Measurements from ENCODE around the gene PAX6. TPM values are rescaled to one million over a fixed set of nuclear protein-coding genes. Genes with fewer than 3 reads are reported as not detected.
A peak's percentile ranks its signal among the peaks of the same experiment; 100 is the strongest.

Gene PAX6
- total RNA-seq, 1 experiment from 2014 or later: 2.3 TPM

- no peak for DNase-seq (ENCODE audit: low spot score)
Measured at GRCh38 chr11:31822175-31822926, 11.2 kb upstream of the PAX6 start.

DNA sequence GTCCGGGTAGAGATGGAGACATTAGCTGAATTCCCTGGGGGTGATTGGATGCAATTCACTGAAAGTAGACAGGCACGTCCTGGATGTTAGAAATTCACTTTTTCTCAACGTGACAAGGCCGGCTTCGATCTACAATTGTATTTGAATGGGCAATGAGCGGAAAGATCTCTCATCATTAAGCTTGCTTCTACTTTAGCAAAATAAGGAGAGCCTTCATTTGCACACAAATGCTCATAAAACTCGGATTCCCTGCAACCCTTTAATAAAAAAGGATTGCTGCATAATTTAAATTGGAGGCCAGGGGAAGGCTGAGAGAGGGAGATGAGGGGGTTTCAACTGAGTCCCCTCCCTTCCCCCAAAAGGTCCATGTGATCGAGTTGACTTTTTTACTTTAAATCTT is 10.6 kb upstream of the PAX6 start:
- DNase-seq (ENCODE audit: low spot score): no peak

GRCh38 chr11:31821235-31821764 is 10.2 kb upstream of the PAX6 start:
- DNase-seq (ENCODE audit: low spot score): no peak

DNA sequence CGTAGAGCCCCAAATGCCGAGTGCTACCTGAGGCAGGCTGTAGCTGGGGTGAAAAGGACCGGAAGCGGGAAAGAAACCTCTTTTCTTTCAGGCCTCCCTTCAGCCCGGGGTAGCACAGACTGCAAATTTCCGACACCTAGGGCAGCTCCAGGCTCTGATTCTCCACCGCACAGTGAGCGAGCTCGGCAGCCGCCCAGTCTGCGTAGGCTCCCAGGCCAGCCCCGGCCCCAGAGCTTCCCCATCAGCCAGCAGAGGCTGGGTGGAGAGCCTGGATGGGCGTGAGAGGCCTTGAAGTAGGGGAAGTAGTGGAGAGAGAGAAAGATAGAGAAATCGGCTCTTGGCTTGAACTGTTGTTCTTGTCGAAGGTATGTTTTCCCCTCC is 9.3 kb upstream of the PAX6 start:
- DNase-seq (ENCODE audit: low spot score): no peak

DNA sequence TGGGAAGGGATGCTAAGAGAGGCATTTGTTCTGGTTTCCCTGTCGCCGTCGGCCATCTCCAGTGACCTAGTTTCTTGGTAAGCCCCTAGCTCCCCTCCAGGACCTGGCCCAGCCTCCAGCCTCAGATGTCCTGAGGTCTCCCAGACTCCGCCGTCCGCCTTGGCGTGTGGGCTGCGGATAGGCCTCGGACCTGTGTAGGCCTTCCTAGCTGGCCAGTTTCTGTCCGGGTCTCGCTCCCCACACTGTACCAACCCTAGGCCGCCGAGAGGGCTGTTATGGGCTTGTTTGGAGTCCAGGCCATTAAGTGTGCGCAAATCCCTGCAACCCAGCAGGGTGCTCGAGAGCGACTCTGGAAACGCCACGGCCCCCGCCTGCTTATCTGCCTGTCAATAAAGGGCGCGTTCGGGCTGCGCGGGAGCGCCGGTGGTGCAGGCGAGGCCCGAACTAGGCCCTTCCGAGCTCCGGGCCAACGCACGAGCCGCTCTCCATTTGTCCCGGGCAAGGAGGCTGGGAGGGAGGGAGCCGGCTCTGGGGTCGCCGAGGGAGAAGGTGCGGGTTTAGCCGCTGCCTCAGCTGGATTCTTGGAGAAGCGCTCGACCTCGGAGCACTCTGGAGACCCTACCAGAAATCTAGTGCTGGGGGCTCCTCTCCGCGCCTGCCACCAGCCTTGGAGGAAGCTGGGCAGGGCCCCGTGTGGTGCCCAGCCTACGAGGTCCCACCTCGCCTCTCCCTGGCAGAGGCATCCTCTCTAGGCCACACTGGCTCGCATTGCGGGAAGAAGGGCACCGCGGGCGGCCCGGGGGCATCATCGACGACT is 8.7 kb upstream of the PAX6 start:
- DNase-seq (ENCODE audit: low spot score): no peak

DNA sequence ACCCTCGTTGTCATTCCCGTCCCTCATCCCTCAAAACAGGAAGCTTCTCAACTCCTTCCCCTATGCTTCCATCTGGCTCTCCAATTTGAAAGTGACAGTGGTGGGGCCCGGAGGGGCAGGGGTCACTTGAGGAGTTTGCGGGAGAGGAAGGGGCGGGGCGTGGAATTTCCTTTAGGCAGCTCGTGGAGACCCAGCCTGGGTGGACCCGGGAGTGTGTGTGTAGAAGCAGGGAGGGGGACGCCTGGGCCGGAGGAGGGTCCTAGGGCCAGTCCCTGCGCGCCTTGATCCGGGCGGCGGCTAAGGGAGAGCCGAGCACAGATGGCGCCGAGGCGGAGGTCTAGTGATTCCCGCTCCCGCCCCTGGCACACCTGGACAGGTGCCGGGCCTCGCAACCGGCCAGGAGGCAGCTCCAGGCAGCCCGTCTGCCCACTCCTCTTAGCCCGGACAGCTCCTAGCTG is 7.8 kb upstream of the PAX6 start:
- no peak for DNase-seq (ENCODE audit: low spot score)

DNA sequence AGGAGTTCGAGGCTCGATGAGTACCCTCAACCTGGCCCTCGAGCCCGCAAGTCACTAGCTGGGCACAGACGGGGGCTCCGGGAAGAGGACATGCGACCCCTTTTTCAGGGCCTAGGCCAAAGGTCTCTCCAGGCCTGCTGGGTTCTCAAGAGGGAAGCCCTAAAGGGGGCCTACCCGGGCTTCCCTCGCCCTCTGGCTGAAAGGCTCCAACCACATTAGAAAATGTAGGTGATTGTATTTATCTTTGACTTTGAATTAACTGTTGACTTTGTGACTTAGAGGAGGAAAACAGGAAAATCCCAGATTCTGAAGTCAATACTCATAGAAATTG is 7.3 kb upstream of the PAX6 start:
- no peak for DNase-seq (ENCODE audit: low spot score)

DNA sequence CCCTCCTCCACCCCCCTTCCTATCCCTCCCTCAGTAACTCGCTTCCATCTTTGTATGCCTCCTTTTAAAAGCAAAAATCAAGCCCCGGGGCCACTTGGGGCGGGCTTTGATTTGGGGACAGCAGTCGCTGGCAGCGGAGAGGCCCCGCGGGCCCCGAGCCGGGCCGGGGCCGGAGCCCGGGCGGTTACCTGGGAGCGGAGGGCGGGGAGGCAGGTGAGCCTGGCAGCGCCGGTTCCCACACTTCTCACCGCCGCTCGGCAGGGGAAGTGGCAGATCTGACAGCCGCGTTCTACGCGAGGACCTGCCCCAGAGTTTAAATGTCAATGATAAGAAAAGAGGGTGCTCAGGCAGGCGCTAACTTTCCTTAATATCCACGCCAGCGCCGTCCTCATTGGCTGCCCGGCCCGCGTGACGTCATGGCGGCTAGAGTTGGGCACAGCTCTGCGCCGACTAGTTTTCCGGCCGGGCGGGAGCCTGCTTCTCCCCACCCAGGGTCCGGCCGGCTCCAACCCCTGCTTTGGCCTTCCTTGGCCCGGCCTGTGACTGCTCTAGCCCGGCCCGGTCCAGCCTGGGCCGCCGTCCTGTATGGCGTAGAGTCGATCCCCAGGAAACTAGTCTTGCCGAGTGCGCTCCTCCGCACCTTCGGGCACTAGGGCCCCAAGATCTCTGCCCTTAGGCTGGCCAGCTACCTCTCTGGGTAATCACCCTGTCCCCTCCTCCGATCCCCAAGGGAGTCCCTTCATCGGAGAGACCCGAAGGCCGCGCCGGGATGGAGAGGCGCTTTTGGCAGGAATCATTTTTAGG is 6.7 kb upstream of the PAX6 start:
- DNase-seq (ENCODE audit: low spot score): no peak

GRCh38 chr11:31817054-31817620 is 6.0 kb upstream of the PAX6 start:
- peak; percentile 5 for DNase-seq (ENCODE audit: low spot score)

DNA sequence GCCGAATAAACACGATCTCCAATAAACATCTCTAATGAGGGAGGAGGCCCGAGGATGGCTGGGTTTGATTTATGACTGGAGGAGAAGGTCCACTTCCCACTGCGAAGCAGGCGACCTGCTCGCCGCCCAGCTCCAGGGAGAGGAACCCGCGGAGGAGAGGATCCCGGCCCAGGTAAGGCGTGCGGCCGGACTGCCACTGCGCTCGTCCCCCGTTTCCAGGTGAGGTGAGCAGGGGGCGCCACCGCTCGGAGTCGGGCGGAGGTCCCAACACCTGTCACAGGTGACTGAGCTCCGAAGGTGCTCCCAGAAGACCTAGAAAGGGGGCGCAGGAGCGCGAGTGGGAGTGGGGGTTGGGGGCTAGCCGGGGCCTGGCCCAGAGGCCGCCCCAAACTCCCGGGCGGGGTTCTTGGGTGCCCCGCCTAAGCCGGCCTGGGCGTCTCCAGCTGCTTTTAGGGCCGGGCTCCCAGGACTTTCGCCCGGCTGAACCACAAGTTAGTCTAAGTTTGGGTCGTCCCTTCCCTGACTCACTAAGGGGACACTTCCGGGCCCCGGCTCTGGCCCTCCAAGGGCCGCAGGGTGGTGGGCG is 5.4 kb upstream of the PAX6 start:
- no peak for DNase-seq (ENCODE audit: low spot score)

DNA sequence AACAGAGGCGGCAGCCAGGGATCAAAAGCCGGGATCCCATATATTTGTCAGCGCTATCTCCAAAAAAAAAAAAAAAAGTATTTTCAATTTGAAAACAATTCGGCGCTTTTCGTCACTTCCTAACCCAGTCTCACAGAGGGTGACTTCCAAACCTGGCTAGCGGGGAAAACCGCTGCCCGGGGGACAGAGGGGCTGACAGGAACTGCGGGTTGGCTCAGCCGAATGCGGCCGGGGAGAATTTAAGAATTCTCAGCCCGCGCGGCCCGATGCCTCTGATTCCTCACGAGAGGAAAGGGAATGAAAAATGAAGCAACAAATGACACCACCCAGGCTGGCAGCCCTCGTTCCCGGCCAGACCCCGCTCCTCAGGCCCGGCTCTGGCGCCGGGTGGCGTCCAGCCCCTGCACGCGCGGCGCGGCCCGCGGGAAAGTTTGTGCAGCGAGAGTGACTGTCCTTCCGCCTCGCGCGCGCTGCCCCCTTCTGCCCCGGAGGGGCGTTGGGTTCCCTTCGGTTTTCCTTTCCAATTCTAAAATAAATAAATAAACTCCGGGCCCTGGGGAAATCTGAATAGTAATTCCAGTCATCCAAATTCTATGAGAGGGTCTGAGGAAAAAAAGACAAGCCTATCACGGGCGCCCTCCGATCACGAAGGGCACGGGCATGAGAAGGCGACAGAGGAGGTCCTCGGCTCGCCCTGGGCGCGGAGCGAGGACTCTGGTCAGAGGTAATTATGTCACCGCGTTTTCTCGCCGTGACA is 4.8 kb upstream of the PAX6 start:
- DNase-seq (ENCODE audit: low spot score): no peak

GRCh38 chr11:31814176-31814868 is 3.2 kb upstream of the PAX6 start:
- no peak for DNase-seq (ENCODE audit: low spot score)

DNA sequence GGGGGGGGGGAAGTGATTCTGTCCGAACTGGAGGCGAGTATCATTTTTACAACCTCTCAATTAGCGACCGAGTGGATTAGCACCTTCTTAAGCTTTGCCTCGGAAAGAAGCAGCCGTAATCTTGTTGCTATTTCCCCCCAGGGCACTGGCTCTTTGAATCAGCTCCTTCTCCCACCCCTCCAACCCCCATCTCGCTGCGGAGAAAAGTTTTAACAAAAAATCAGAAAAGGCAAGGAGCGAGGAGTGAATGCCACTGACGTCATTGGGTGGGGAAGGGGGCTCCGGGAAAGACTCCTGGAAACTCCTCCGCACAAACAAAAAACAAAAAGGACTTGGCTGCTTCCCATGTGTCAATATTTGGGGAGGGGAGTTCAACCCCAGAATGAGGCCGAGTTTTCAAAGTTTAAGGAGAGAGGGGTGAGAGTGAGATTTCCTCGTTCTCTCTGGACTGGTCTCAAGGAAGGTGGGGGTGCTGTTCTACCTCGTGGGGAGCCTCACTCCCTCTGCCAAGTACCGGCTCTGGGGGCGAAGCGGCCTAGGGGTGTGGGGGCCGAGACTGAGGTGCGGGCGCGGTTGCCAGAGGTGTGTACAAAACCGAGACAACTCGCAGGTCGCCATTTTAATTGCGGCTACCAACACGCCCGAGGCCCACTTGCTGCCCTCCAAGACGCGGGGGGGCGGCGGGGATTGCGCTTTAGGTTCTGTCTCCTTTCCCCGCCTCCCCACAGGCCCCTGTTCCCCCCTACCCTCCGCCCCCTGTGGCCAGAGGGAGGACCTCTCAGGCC is 2.5 kb upstream of the PAX6 start:
- no peak for DNase-seq (ENCODE audit: low spot score)

DNA sequence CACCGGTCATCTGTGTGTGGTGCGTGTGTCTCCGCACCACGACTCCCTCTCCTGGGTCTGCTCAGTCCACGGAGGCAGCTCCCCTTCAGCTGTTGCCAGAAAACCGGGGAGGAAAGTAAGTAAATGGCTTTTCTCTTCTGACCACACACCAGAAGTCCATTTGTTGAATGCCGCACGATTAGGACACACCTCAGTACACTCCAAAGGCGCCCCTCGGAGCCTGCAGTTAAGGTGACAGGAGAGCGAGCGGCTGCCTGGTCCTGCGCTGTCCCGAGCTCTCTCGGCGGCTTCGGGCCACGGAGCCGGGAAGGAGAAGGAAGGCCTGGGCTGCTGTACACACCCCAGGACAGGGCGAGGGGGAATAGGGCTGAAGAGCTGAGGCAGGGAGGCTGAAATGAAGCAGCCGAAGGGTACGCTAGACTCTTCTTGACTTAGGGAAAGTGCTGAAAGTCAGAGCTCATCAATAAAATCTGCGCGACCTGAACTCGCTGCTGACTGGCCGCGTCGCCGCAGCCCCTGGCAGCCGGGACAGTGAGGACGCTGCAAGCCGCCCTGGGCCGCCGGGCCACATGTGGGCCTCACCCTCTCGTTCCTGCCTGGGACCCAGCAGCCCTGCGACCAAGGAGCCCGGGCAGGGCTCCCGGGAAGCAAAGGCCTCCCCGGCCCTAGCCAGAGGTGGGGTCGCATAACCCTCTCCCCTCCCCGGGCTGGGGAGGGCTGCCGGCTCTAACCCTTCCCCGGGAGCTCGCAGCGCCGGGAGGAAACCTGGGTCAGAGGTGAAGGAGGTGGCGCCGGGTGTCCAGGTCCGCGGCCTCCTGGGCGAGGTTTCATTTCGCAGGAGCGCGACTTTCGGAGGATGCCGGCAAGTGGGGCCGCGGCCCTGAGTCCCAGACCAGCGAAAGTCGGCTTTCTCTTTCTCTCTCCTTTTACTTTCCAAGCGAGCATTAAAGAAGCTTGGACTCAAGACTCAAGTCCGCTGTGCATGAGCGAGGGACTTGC is 1.6 kb upstream of the PAX6 start:
- DNase-seq (ENCODE audit: low spot score): no peak

DNA sequence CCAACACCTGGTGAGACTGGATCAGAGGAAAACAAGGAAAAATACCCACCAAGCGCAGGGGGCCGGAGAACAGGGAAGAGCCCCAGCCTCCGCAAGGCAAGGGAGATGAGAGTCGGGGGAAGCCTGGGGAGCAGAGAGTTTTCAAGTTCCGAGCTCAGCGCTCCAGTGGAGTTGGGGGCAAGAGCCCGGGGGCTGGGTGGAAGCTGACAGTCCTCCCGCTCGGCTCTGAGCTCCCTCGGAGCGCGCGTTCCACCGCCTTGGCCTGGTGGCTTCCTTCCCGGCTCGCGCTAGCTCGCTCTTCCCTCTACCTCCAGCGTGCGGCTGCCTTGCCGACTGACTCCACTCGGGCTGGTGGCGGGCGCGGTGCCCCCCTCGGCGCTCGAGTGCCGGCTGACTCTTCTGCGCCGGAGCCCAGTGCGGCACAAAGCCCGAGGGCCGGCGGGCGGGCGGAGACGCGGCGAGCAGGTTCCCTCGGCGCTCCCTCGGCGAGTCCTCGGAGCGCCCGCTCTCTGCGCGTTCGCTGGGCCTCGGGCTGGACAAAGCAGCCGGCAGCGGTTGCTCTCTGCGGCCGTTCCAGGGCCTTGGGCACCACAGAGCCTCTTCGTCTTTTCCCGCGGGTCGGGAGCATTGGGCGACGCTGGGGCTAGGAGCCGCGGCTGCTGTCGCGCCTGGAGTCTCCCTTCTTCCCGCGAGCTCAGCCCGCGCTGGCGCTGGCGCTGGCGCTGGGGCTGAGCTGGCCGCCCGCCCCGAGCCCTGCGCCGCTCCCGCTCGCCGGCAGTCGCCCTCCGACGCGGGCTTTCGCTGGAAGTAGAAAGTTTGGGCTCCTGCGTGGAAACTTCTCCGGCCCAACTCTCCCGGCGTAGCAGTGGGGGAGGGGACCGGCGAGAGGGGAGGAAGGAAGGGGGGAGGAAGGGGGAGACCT is 1.0 kb downstream of the PAX6 start:
- DNase-seq (ENCODE audit: low spot score): peak; percentile 18

DNA sequence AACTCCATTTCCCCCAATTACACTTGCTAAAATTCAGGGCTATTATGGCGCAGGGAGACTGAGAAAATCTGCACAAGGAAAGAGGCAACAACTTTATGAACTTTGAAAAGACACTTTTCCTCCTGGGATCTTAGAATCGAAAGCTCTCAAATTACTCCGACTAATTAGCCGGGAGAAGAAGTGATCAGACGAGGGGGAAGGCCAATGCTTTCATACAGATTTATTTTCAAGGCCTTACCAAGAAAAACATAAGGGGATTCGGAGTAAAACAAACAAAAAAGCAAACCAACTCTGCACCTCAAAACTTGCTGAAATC is 1.6 kb downstream of the PAX6 start:
- no peak for DNase-seq (ENCODE audit: low spot score)
